PFSK-1 (cell line): Measurements from ENCODE around the gene PLEK.

Experiments used
- FOXP2 ChIP-seq: optimal IDR thresholded peaks from 2 replicates; pipeline ENCODE3; 2011; ENCODE audit warnings: borderline replicate concordance, control low read depth, inconsistent platforms; ENCODE audit not compliant: insufficient read depth; ENCODE audit errors: extremely low read length, extremely low read depth
- POLR2AphosphoS5 ChIP-seq: IDR thresholded peaks from 2 replicates; pipeline ENCODE4 v1.6.1; 2012; ENCODE audit warnings: low read depth, mild to moderate bottlenecking, control low read depth, low read length, moderate library complexity
- REST ChIP-seq, 2 experiments: IDR thresholded peaks; 2 replicates each; pipeline versions ENCODE4 v1.6.1 to v1.8.0; 2011 to 2012; ENCODE audit warnings: low read depth in 2 of 2, low read length in 2 of 2, control low read depth in 1 of 2, inconsistent platforms in 1 of 2, mild to moderate bottlenecking in 1 of 2, moderate library complexity in 1 of 2; ENCODE audit not compliant: insufficient read depth in 1 of 2
- SIN3A ChIP-seq: IDR thresholded peaks from 2 replicates; pipeline ENCODE4 v1.6.1; 2012; ENCODE audit warnings: mild to moderate bottlenecking, low read length, moderate library complexity, borderline replicate concordance; ENCODE audit not compliant: insufficient read depth
- TAF1 ChIP-seq: IDR thresholded peaks from 2 replicates; pipeline ENCODE4 v1.6.1; 2012; ENCODE audit warnings: low read length, control low read depth, borderline replicate concordance; ENCODE audit not compliant: insufficient read depth

The PLEK gene

DNA sequence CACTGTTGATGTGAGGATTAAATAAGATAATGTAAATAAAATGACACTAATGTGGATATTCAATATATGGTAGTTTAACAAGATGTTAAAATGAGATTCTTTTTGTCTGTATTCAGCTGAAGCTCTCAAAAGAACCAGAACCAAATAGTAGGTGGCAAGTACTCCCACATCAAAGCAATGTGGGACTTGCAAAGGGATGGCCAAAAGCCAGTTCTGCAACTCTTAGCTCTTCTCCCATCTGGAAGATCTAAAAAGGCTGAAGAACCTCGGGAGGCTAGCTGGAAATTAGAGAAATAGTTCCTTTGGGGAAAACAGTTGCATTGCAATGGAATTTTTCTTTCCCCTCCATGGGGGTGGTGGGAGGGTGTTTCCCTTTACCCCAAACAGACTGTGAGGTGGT lies 53.3 kb downstream of the PLEK start:
- TF ChIP-seq POLR2AphosphoS5 (no peak), TAF1 (no peak), SIN3A (no peak), REST (IDR thresholded peaks at IDR 0.05; ENCODE audit: insufficient read depth in 1 of 2, low read depth in 2 of 2, low read length in 2 of 2) (no peak), FOXP2 (no peak)

DNA sequence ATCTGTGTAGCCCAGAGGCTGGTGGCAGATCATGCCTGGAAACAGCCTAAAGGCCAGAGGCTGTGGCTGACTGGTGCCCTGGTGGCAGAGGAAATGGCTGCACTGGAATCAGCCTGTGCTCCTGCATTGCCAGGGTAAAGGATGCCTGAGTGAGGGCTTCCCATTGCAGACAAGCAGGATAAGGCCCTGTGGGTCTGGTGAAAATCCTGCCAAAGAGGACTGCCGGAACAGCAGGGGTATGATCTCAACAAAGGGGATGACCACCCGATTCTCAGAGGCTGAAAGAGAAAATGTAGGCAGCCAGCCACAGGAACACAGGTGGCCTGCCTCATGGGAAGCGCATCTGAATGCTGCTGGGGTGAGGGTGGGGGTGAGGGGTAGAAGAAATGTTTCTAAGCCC lies 53.8 kb downstream of the PLEK start:
- no peak for TF ChIP-seq TAF1
- TF ChIP-seq SIN3A, result no peak
- TF ChIP-seq REST (IDR thresholded peaks at IDR 0.05; ENCODE audit: insufficient read depth in 1 of 2, low read depth in 2 of 2, low read length in 2 of 2), result no peak

GRCh38 chr2:68420254-68420910 lies 55.3 kb downstream of the PLEK start:
- no peak for TF ChIP-seq TAF1
- no peak for TF ChIP-seq REST (IDR thresholded peaks at IDR 0.05; ENCODE audit: insufficient read depth in 1 of 2, low read depth in 2 of 2, low read length in 2 of 2)
- no peak for TF ChIP-seq SIN3A
- no peak for TF ChIP-seq POLR2AphosphoS5
- TF ChIP-seq FOXP2, result no peak

- no peak for TF ChIP-seq SIN3A
These were observed 59.0 kb downstream of the PLEK start for GRCh38 chr2:68423966-68424650.

- no peak for TF ChIP-seq REST (IDR thresholded peaks at IDR 0.05; ENCODE audit: insufficient read depth in 1 of 2, low read depth in 2 of 2, low read length in 2 of 2)
- TF ChIP-seq SIN3A, result no peak
- no peak for TF ChIP-seq TAF1
- TF ChIP-seq FOXP2, result no peak
- no peak for TF ChIP-seq POLR2AphosphoS5
These were observed 60.4 kb downstream of the PLEK start for GRCh38 chr2:68425503-68425902.
